AG04449 (cell line): ENCODE results near the gene C19orf85.
A peak's percentile ranks its signal among the peaks of the same experiment; 100 is the strongest.
"Not testable (repeated sequence)": the region's sequence is repeated elsewhere in the genome, so short reads cannot be mapped to it uniquely, and the experiment has no call there.

Experiments used
- CTCF ChIA-PET: fragments of 350-600 bp; formaldehyde crosslinking; extraction: SDS; loops from one replicate; lab custom pipeline; 2021; ENCODE audit warnings: antibody characterized with exemption; lab: Yijun Ruan, JAX
- POLR2A ChIA-PET: fragments of 400-600, 350-600 bp; formaldehyde crosslinking; extraction: SDS; loops from one replicate; lab custom pipeline; 2020; ENCODE audit warnings: antibody characterized with exemption, inconsistent platforms; lab: Yijun Ruan, JAX
- DNase-seq: peaks from one replicate; pipeline ENCODE4 v3.0.0-alpha.2; 2010; ENCODE audit warnings: low read depth, low spot score
- H3K4me3 ChIP-seq: 2 replicates; pipeline ENCODE4 v1.5.1; 2011; ENCODE audit warnings: low read depth, mild to moderate bottlenecking, control low read depth, low read length
- TF ChIP-seq, protein P1 (sequence below): IDR thresholded peaks from one replicate; pipeline ENCODE4 v1.5.1; 2011; ENCODE audit warnings: mild to moderate bottlenecking, moderate library complexity, low read length, control low read depth, inconsistent platforms; ENCODE audit not compliant: insufficient read depth; ENCODE audit errors: missing control alignments

Gene C19orf85

DNA sequence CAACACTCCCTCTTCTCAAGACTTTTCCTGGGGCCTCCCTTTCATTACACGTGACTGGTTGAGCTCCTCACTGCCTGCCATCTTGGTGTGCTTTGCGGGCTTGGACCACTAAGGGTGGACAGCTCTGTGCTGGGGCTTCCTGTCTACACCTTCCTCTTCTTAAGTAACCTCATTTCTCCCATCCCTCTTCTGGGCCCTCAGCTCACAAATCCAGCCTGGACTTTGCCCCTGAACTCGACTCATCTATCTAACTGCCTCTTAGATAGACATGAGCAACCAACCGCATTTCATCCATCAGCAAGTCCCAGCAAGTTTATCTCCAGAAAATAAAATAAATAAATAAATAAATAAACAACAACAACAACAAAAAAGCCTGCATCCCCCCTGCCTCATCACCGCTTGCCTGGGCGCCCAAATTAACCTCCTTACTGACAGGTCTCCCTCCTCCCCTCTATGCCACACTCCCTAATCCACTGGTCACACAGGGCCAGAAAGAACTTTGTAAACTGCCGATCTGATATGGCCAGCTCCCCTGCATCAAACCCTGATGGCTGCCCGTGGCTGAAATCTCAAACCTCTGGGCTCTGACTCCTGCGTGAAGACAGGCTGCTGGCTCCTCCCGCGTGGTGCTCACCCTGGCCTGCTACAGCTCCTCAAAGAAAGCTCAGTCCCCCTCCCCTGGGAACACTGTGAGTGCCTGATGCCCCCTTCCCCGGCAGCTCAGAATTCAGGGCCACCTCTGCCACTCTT is 10.9 kb downstream of the C19orf85 start:
- ChIA-PET CTCF (interaction anchor here (0.8 to 3.0 kb wide), 14 partner anchors 10 to 365 kb away, joined by 3 to 24 read pairs (median 5); partner anchors contain the start of genes SHISA7 and ZNF628), POLR2A (interaction anchor here (1.2 kb wide), 1 partner anchor 23 kb away, joined by 3 read pairs; the partner anchor contains the start of gene ZNF628)
- TF ChIP-seq, protein P1, sequence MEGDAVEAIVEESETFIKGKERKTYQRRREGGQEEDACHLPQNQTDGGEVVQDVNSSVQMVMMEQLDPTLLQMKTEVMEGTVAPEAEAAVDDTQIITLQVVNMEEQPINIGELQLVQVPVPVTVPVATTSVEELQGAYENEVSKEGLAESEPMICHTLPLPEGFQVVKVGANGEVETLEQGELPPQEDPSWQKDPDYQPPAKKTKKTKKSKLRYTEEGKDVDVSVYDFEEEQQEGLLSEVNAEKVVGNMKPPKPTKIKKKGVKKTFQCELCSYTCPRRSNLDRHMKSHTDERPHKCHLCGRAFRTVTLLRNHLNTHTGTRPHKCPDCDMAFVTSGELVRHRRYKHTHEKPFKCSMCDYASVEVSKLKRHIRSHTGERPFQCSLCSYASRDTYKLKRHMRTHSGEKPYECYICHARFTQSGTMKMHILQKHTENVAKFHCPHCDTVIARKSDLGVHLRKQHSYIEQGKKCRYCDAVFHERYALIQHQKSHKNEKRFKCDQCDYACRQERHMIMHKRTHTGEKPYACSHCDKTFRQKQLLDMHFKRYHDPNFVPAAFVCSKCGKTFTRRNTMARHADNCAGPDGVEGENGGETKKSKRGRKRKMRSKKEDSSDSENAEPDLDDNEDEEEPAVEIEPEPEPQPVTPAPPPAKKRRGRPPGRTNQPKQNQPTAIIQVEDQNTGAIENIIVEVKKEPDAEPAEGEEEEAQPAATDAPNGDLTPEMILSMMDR, result no peak
- DNase-seq, result no peak
- no peak overlapping the region for H3K4me3 ChIP-seq

- TF ChIP-seq, protein P1, result no peak
- DNase-seq, result no peak
- CTCF ChIA-PET, result interaction anchor here (1.0 to 3.0 kb wide), 12 partner anchors 9 to 364 kb away, joined by 3 to 24 read pairs (median 5); partner anchors contain the start of gene SHISA7
- POLR2A ChIA-PET, result interaction anchor here (1.2 kb wide), 1 partner anchor 23 kb away, joined by 3 read pairs; the partner anchor contains the start of gene ZNF628
- H3K4me3 ChIP-seq, result no peak overlapping the region
These were observed 11.7 kb downstream of the C19orf85 start for GRCh38 chr19:55452749-55453346.

DNA sequence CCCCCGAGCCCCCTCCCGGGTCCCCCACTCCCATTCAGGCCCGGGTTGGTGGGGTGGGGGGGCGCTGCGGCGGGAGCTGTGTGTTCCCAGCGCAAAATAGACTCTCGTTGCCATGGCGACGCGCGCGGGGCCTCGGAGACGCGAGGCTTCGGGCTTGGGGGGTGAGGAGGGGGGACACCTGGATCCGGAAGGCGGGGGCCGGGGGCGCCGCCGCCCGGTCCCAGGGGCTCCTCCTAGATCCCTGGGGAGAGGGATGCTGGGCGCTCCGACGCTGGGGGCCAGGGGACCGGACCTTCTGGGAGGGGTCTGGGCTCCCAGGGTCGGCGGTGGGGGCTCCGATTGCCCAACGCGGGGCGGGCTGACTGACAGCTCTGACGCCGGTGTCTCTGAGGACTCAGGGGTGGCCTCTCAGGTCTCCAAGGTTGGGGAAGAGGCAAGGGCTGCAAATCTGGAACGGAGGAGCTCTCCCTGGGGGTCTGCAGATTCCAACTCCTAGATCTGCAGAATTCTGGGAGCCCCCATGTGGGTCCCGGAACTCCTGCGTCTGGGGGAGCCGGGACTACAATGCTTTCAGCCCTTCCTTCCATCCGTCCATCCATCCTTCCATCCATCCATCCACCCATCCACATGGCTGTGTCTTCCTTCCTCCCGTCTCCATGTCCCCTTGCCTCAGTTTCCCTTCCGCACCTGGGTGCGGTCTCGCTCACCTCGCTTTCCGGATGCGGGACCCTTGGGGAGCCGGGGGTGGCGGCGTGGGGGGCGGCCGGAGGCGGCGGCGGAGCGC is 12.4 kb downstream of the C19orf85 start:
- H3K4me3 ChIP-seq, result no peak overlapping the region
- POLR2A ChIA-PET, result no interaction called here
- TF ChIP-seq, protein P1, result no peak
- no peak for DNase-seq
- CTCF ChIA-PET, result interaction anchor here (0.8 to 3.0 kb wide), 5 partner anchors 15 to 305 kb away, joined by 4 to 24 read pairs (median 5); no protein-coding TSS in a partner anchor

DNA sequence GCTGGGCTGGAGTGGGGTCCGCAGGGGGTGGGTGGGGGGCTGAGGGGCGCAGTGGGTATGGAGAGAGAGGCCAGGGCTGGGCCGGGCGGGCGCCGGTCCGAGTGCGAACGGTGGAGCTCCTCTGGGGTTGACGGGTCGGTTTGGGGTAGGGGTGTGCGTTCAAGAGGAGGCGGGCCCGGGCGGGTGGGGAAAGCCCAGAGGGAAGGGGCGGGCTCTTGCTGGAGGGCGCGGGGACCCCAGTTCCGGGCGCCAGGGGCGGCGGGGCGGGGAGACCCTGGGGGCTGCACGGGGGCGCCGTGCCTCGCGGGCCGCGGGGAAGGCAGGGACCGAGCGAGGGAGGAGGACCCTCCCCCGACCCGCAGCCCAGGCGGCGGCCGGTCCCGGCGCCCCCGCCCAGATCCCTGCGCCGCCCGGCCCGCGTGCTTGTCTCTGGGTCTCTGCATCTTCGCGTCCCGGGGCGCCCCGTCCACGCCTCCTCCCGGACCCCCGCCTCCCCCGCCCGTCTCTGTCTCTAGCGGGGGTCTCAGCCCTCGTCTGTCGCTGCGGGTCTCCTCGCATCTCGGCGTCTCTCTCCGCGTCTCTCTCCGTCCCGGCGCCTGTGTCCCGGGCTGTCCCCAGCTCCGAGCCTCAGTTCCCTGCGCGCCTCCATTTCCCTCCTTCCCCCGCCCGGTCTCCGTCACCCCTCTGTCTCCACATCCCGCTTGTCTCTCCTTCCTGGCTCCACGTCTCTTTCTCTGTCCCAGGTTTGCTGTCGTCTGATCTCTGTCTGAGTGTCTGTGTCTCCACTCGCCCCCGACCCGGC is 13.2 kb downstream of the C19orf85 start:
- H3K4me3 ChIP-seq, result 0 out of 2 replicates have a peak overlapping the region, but pooled peaks have one; percentile 1
- CTCF ChIA-PET, result interaction anchor here (0.5 to 3.0 kb wide), 3 partner anchors 9 to 53 kb away, joined by 3 to 24 read pairs (median 5); no protein-coding TSS in a partner anchor
- DNase-seq, result no peak
- TF ChIP-seq, protein P1, result no peak
- POLR2A ChIA-PET, result no interaction called here

- TF ChIP-seq, protein P1, result no peak
- DNase-seq, result no peak
These were observed 15.1 kb downstream of the C19orf85 start for GRCh38 chr19:55449469-55449868.

DNA sequence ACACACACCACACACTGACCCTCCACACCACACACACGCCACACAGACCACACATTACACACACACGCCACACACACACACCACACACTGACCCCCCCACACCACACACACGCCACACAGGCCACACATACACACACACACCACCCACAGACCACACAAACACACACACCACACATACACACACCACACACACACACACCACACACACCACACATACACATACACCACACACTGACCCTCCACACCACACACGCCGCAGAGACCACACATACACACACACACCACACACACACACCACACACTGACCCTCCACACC is 16.4 kb downstream of the C19orf85 start:
- DNase-seq, POLR2A ChIA-PET, CTCF ChIA-PET, H3K4me3 ChIP-seq: not testable (repeated sequence)

More at GRCh38 chr19:55449469-55449868, 15.1 kb downstream of the C19orf85 start:
- ChIA-PET POLR2A (interaction anchor here (0.6 kb wide), 1 partner anchor 155 kb away, joined by 4 read pairs; no protein-coding TSS in a partner anchor), CTCF (no interaction called here)
- H3K4me3 ChIP-seq, result no peak overlapping the region
